ELF-1 (cell line): ENCODE results near the gene HSPBP1.
"Not testable (repeated sequence)": the region's sequence is repeated elsewhere in the genome, so short reads cannot be mapped to it uniquely, and the experiment has no call there.

Experiments used
- DNase-seq: peaks from one replicate; pipeline ENCODE4 v3.0.0-alpha.2; 2016; ENCODE audit warnings: low read depth, low spot score

The HSPBP1 gene, protein sequence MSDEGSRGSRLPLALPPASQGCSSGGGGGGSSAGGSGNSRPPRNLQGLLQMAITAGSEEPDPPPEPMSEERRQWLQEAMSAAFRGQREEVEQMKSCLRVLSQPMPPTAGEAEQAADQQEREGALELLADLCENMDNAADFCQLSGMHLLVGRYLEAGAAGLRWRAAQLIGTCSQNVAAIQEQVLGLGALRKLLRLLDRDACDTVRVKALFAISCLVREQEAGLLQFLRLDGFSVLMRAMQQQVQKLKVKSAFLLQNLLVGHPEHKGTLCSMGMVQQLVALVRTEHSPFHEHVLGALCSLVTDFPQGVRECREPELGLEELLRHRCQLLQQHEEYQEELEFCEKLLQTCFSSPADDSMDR

DNA sequence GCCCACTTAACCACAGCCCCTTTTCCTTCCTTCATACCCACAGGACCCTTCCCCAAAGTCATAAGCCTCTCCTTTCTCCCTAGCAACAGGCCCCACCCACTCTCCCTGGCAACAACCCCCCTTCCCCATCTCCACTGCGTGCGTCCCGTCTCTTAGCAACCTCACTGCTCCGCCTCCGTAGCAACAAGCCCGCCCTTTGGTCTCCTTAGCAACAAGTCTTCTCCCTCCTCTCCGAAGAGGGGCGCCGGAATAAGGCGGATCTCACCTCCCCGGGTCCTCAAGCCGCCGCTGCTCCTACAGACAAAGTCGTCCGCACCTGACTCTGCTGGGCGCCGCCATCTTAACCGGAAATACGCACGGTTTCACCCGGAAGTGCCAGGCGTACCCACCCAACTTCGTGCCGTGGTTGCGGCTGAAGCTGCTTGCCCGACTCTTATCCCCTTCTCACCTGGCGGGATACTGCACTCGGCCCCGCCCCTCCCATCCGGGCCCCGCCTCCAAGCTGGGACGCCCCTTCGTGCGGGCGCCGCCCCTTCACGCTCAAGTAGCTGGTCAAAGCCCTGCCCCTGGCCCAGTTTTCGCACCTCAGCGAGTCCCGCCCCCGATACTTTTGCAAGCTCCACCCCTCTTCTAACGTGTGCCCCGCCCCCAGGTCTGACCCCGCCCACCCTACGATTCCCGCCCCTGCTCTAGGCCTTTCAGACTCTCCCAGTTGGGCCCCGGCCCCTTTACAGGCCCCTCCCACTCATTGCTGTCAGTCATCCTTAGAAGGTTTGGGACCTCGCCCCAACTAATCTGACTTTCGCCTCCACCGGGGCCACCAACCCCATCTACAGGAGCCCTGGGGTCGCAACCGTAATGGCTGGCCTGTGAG lies at the start of gene HSPBP1:
Gene HSPBP1, minus strand, starts transcription at position 341 of the 874 bp plus-strand sequence. CDS start 502 bp downstream, outside the sequence.
- DNase-seq = peak; percentile 99

DNA sequence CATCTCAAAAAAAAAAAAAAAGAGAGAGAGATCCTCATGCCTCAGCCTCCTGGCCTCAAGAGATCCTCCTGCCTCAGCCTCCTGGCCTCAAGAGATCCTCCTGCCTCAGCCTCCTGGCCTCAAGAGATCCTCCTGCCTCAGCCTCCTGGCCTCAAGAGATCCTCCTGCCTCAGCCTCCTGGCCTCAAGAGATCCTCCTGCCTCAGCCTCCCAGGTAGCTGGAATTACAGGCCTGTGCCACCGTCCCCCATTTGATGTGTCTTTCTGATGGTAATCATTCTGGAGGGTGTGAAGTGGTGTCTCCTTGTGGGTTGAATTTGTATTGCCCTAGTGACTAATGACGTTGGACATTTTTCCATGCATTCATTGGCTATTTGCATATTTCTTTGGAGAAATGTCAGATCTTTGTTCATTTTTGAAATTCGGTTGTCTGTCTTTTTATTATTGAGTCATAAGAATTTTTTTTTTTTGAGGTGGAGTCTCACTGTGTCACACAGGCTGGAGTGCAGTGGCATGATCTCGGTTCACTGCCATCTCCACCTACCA lies 48.9 kb upstream of the HSPBP1 start:
- not testable (repeated sequence) for DNase-seq

DNA sequence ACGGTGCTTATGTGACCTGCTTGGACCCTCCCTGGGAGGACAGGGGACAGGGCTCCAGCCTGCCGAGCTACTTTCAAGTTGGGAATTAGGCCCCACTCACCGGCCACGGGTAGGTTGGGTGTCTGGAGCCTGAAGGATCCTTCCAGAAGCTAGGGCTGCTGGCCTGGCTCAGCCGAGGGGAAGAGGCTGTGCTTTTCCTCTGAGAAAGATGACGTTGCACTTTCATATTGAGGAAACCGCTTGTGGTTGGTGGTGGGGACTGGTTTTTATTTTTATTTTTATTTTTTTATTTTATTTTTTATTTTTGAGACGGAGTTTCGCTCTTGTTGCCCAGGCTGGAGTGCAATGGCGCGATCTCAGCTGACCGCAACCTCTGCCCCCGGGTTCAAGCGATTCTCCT lies 45.3 kb upstream of the HSPBP1 start, which contains the start of gene TMEM150B:
Gene TMEM150B, minus strand, starts transcription at position 170 of the 400 bp plus-strand sequence. CDS start 4,305 bp downstream, outside the sequence.
- no peak for DNase-seq

DNA sequence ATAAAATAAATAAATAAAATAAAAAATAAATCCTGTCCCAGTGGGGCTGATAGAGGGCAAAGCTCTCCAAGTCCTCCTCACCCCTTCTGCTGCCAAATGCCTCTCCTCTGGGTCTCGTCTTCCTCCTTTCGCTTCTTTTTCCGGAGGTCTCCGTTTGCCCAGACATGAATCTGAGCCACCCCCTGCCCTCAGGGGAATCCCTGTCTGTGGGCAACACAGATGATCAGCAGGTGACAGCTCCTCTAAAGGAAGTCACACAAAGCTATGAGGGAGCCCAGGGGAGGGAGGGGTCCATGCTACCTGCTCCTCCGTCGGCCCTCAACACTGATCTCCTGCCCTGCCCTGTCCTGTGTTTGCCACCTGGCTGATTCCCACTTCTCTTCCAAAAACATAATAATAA lies 44.8 kb upstream of the HSPBP1 start:
- no peak for DNase-seq

DNA sequence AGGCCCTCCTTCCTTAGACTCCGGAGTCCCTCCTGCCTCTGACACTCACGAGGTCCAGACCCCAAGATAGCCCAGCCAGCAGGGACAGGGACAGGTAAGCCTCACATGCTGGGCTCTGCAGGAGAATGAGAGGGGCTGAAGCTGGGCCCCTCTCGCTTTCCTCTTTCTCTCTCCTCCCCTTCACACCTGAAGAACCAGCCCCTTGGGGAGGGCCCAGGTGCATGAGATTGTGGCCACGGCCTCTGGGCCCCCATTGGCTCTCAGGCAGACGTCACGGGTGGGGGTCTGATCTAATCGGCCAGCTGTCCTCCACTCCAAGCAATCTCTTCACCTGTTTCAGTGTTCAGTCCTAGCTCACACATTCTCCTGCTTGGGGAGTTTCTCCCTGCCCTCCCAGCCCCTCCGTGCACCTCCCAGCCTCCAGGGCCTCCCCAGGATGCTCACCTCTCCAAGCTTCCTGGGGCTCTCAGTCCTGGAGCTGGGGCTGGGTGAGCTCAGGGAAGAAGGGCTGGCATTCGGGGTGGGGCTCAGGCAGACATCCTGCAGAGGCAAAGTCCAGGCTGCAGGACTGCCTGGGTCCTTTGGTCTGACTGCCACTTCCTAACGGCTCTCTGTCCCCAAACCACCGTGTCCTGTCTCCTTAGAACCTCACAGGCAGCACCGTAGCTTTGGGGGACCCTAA lies 42.4 kb upstream of the HSPBP1 start:
- no peak for DNase-seq

DNA sequence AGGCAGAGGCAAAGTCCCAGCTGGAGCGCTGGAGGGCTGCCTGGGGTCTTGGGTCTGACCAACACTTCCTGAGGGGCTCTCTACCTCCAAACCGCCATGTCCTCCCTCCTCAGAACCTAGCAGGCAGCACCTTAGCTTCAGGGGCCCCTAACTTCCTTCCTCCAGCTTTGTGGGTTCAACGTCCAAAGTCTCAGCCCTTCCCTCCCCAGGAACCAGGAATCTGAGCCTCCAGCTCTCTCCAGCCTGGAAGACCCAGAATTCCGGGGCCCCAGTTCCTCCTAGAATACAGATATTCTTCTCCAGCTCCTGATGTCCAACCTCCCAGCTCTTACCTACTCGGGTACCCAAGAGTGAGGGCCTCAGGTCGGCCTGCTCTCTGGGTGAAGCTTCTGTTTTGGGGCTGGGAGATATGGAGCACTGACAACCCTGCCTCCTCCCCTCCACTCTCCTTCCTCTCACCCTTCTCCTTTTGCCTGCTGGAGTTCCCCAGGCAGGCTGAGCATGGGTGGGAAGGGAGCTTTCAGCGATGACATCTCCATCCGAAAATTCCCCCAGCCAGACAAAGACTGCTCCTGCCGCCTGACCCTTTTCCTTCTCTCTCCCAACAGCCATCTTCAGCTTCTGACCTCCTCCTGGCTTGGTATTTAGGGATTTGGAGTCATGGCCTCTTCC lies 41.7 kb upstream of the HSPBP1 start:
- no peak for DNase-seq

DNA sequence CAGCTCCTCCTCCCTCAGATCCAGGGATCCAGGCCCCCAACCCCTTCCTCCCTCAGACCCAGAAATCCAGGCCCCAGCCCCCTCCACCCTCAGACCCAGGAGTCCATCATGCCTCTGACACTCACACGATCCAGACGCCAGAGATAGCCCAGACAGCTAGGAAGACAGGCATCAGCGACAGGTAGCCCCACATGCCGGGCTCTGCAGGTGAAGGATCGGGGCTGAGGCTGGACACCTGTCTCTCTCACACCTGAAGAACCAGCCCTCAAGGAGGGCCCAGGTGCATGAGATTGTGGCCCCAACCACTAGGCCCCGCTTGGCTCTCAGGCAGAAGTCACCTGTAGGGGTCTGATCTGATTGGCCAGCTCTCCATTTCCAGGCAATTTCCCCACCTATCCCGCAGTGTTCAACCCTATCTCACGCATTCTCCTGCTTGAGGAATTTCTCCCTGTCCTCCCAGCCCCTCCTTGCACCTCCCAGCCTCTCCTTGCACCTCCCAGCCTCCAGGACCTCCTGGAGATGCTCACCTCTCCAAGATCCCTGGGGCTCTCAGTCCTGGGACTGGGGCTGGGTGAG lies 41.0 kb upstream of the HSPBP1 start:
- no peak for DNase-seq

DNA sequence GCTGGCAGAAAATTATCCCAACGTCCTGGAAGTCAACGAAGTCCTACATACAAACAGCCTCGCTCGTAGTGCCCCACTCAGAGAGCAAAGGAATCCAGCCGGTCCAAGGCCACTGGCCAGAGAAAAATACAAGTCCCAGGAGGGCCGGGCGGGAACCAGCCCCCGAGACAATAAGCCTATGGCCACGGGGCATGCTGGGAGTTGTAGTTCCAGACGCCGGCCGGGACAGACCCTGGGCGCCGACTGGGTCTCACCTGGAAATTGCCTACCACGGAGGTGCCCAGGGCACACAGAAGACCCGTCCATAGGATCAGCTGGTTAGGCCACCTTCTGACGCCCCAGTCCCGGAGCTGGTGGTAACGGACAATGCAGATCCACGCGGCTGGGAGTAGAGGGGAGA lies 39.9 kb upstream of the HSPBP1 start:
- DNase-seq = peak; percentile 91

DNA sequence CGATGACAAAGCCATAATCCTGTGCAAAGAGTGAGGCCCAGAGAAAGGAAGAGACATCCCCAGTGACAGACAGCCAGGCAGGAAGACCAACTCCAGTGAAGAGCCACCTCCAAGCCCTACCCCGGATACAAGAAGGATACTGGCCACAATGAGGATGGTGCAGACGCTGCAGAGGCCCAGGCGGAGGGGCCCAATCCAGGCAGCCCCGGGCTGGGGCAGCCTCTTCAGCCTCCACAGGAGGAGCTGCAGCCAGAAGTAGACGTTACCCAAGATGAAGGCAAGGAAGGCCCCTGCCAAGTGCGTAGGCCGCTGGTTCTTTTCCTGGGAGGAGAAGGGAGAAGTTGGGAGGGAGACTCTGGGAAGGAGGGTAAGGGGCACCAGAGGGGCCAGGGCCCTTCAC lies 36.7 kb upstream of the HSPBP1 start:
- no peak for DNase-seq

DNA sequence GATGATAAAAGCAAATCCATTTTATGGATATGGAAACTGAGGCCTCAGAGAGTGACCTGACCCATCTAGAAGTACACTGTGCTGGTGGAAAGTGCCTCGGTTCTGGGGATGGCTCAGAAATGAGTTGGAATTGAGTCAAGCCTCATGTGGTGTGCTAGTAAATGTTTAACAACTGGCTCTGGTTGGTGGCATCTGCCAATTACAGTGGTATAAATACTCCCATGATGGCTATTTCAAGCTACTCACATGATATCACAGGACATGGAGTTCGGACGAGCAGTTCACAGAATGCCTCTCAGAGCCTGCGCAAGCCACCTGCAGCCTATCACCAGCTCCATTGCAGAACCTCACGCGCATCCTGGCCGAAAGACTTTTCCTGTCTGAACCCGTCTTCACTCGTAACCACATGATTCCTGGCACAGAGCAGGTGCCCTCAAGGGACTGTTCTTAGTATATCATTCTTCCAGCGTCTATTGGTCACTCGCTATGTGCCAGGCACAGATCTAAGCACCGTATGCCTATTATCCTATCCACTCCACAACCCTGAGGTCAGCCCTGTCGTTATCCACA lies 36.1 kb upstream of the HSPBP1 start:
- DNase-seq = no peak

DNA sequence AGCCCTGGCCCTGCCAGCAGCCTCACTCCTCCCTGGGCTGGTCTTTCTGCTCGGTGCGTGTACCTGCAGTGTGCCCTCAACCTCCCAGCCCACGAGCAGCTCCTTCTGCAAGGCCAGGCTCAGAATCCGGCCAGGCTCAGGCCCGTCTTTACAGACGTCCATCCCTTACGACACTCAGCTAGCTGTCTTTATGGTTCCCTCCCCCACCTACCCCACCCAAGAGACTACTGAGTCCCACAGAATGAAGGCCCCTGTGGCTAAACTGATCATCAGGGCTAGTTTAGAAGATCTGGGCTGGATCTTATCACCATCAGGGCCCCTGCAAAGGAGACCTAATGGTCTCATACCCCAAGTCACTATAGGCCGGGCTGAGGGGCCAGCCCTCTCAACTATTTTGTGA lies 34.5 kb upstream of the HSPBP1 start:
- no peak for DNase-seq

DNA sequence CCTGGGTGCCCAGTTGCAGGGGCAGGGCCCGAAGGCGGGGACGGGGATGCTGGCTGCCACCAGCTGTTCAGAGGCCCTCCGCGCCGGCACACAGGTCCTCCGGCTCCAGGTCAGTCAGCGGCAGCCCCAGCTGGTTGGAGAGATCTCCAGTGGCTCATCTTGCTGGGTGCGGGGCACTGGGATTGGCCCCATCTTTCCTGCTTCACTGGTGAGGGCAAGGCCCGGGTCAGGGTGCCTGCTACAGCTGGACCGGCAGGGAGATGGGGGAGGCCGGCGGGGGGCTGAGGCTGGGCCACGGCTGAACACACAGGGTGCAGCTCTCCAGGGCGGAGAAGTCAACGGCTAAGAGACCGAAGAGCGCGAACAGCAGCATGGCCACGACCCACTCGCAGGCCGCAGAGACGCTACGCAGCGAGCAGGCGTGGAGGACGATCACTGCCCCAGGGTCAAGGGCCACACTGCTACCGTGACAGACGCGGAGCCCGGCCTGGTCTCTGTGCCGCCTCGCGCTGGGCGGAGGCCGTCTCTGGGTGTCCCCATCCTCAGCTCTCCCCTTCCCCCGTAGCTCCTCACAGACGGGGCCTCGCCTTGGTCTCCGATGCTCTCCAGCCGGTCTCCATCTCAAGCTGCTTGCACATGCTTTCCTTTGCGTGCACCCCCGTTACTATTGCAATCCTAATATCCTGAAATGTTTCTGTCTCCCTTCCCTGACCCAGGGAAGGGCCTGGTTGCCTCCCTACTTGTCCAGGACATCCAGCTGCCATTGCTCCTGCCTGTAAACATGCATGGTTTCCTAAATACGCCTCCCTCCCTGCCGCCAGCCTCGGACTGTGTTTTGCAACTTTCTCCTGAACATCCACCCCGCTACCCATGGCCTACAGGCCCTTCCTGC lies 33.0 kb upstream of the HSPBP1 start:
- DNase-seq = no peak

DNA sequence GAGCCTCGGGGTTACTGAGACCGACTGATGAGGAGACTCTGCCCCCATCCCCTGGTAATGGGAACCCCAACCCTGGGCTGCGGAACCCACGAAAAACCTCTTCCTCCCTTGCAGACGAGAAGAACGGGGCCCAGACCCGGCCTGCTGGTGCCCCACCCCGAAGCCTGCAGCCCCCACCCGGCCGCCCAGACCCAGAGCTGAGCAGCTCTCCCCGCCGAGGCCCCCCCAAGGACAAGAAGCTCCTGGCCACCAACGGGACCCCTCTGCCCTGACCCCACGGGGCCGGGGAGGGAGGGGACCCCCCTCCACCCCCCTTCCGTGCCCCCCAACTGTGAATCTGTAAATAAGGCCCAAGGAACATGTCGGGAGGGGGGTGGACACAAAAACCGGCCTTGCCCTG lies 31.9 kb upstream of the HSPBP1 start:
- DNase-seq = no peak

DNA sequence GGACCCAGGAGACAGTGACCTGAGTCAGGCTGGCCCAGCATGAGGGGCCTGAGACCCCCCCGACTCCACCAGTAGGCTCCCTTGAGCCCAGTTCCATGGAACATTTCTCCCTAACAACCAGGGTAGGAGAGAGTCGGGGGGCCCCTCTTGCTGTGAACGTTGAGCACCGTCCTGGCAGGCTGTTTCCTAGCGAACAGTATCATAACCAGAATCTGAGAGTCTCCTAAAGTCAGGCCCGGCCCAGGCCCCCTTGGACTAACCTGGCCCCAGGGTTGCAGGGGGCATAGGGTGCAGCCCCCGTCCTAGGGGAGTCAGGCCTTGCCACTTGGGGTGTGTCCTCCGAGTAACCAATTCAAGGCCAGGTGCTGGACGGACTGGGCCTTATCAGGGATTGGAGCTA lies 31.5 kb upstream of the HSPBP1 start:
- DNase-seq = no peak

DNA sequence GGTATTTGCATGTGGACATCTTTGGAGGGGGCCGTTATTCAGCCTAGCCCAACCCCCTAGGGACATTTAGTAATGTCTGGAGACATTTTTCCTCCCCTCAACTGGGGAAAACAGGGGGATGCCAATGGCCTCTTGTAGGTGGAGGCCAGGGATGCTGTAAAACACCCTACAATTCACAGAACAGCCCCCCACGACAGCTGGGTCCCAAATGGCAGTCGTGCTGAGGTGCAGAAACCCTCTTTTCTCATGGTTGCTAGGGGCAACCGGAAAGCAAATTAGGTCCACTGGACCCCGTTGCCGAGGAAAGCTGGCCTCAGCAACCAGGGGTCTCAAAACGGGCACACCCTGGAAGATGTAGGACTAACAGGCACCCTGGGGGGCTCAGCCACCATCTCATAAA lies 30.6 kb upstream of the HSPBP1 start:
- DNase-seq = no peak

DNA sequence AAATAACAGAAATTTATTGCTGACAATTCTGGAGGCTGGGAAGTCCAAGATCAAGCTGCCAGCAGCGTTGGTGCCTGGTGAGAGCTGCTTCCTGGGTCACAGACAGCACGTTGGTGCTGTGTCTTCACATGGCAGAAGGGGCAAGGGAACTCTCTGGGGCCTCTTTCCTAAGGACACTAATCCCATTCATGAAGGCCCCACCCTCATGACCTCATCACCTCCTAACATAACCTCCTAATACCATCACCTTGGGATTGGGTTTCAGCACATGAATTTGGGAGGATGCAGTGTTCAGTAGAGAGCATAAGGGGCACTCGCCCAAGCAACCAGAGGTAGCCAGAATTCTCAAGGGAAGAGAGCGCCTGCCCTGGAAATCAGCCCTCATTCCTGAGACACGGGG lies 29.5 kb upstream of the HSPBP1 start:
- no peak for DNase-seq

DNA sequence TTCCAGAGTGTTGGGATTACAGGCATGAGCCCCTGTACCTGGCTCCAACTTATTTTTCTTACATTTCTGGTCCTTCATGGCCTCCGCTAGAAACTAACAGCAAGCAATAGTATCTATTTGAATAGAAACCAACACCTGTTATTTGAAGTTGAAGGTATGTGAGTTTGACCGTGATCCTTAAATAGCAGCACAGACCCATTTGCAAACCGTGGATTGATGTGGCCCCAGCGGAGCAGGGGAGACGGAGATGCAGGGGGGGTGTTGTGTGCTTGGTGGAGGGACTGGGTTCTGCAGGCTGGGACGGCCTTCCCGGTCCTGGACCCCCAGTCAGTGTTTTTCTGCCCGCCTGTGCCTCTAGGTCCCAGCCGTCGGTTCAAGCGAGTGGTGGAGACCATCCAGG lies 28.4 kb upstream of the HSPBP1 start:
- DNase-seq = no peak

DNA sequence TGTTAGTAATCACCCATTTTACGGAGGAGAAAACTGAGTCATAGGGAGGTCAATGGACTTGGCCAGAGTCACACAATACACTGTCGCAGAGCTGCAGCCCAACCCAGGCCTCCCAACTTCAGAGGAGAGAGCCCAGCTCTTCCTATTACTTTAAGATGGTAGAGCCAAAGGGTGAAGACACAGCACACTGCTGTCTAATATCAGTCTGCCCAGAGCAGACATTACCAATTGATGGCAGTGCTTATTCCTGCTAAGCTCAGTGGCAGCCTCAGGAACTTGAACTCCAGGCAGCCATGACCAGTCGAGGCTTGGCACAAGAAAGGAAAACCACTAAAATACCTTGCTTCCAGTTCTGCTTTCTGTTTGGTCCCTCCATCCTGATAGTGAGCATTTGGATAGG lies 26.8 kb upstream of the HSPBP1 start:
- DNase-seq = no peak

DNA sequence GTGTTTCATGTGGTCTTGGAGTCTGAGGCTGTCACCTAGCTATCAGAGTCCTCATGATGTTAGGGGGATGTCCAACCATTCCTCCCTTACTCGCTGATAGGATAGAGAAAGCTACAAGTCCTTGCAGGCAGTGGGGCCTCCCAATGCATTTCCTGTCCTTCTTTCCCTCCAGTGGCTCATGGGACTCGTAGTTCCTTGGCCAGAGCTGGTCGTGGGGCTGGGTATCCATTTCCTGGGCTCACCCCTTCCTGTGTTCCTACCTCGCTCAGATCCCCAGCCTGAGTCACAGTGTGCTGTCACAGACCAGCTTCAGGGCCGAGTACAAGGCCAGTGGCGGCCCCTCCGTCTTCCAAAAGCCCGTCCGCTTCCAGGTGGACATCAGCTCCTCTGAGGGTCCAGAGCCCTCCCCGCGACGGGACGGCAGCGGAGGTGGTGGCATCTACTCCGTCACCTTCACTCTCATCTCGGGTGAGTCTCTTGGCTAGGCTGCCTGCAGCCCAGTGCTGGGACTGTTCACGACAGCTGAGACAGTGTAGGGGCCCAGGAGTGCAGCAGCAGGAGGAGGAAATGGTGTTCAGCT lies 26.2 kb upstream of the HSPBP1 start:
- DNase-seq = no peak
